Measurements from ENCODE around the gene SUGP2.

SUGP2 gene

DNA sequence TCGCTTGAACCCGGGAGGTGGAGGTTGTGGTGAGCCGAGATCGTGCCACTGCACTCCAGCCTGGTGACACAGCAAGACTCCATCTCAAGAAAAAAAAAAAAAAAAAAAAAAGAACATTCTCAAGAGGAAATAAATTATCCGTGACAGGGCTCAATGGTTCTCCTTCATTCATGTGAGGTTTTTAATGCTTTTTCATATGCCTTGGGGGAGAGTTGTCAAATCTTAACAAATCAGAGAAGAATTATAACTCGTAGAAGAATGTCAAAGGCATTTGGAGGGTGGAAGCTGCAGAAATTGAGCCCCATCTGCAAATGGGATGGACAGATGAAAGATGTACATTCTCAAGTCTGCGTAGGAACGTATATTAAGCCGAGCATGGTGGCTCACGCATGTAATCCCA, 57.4 kb downstream of the SUGP2 start:
- TF ChIP-seq EP300 (IDR thresholded peaks at IDR 0.05; ENCODE audit: borderline replicate concordance) (no peak), REST (IDR thresholded peaks at IDR 0.05; ENCODE audit: low read depth) (no peak), RAD21 (IDR thresholded peaks at IDR 0.05; ENCODE audit: low read depth) (no peak), CREB1 (IDR thresholded peaks at IDR 0.05; ENCODE audit: low read depth) (no peak), USF1 (IDR thresholded peaks at IDR 0.05) (no peak), EGR1 (IDR thresholded peaks at IDR 0.05) (no peak), MAX (IDR thresholded peaks at IDR 0.05) (no peak), ZBTB7A (IDR thresholded peaks at IDR 0.05; ENCODE audit: low read depth) (no peak)

DNA sequence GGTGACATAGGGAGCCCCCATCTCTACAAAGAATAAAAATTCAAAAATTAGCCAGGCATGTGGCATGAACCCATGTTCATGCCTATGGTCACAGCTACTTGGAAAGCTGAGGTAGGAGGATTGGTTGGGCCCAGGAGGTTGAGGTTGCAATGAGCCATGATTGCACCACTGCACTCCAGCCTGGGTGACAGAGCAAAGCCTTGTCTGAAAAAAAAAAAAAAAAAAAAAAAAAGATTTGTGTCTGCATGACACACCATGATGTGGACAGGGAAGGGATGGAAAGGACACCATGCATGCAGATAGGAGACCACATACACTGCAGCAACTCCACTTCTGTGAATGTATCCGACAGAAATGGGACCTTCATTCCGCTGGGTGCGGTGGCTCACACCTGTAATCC, 58.3 kb downstream of the SUGP2 start:
- TF ChIP-seq RAD21 (IDR thresholded peaks at IDR 0.05; ENCODE audit: low read depth) (no peak), MAX (IDR thresholded peaks at IDR 0.05) (no peak), REST (IDR thresholded peaks at IDR 0.05; ENCODE audit: low read depth) (no peak), TCF12 (IDR thresholded peaks at IDR 0.05; ENCODE audit: low read depth) (no peak), ZBTB7A (IDR thresholded peaks at IDR 0.05; ENCODE audit: low read depth) (no peak), CREB1 (IDR thresholded peaks at IDR 0.05; ENCODE audit: low read depth) (no peak), EGR1 (IDR thresholded peaks at IDR 0.05) (no peak), NFIC (IDR thresholded peaks at IDR 0.05) (no peak), CEBPB (IDR thresholded peaks at IDR 0.05) (no peak), EP300 (IDR thresholded peaks at IDR 0.05; ENCODE audit: borderline replicate concordance) (no peak), TEAD4 (IDR thresholded peaks at IDR 0.05) (no peak), USF1 (IDR thresholded peaks at IDR 0.05) (no peak), FOXM1 (IDR thresholded peaks at IDR 0.05; ENCODE audit: borderline replicate concordance, low read depth) (no peak), YY1 (IDR thresholded peaks at IDR 0.05; ENCODE audit: low read depth) (no peak)

- TF ChIP-seq NFIC (IDR thresholded peaks at IDR 0.05) (no peak), MAX (IDR thresholded peaks at IDR 0.05) (no peak), CEBPB (IDR thresholded peaks at IDR 0.05) (no peak), TCF12 (IDR thresholded peaks at IDR 0.05; ENCODE audit: low read depth) (no peak), TAF1 (IDR thresholded peaks at IDR 0.05; ENCODE audit: low read depth) (no peak), ZBTB7A (IDR thresholded peaks at IDR 0.05; ENCODE audit: low read depth) (no peak), FOXM1 (IDR thresholded peaks at IDR 0.05; ENCODE audit: borderline replicate concordance, low read depth) (no peak), CREB1 (IDR thresholded peaks at IDR 0.05; ENCODE audit: low read depth) (no peak), TEAD4 (IDR thresholded peaks at IDR 0.05) (no peak)
Observed at GRCh38 chr19:18972851-18973250, 60.5 kb downstream of the SUGP2 start.

DNA sequence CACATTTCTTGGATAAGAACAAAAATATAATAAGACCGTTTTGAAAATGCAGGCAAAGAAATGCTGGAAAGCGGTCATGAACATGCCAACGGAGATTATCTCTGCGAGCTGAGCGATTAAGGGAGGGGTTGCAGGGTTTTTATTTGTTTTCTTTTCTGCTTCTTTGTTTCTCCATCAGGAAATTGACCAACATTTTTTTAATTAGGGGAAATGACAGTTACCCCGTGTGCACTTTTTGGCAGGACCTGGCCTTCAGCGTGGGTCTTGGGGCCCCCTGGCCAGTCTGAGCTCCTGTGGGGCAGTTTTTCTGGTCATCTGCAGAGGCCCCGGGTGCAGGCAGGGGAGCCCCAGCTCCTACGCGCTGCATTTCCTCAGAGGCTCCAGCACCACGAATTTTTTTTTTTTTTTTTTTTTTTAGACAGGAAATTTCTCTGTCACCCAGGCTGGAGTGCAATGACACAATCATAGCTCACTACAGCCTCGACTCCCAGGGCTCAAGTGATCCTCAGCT, 61.0 kb downstream of the SUGP2 start:
- TF ChIP-seq CEBPB (IDR thresholded peaks at IDR 0.05) (no peak), ZBTB7A (IDR thresholded peaks at IDR 0.05; ENCODE audit: low read depth) (no peak), CREB1 (IDR thresholded peaks at IDR 0.05; ENCODE audit: low read depth) (no peak), EGR1 (IDR thresholded peaks at IDR 0.05) (no peak), NFIC (IDR thresholded peaks at IDR 0.05) (no peak), MAX (IDR thresholded peaks at IDR 0.05) (no peak), TAF1 (IDR thresholded peaks at IDR 0.05; ENCODE audit: low read depth) (no peak), EP300 (IDR thresholded peaks at IDR 0.05; ENCODE audit: borderline replicate concordance) (no peak), RAD21 (IDR thresholded peaks at IDR 0.05; ENCODE audit: low read depth) (no peak), TEAD4 (IDR thresholded peaks at IDR 0.05) (no peak), YY1 (IDR thresholded peaks at IDR 0.05; ENCODE audit: low read depth) (no peak), TCF12 (IDR thresholded peaks at IDR 0.05; ENCODE audit: low read depth) (no peak)

- no peak for TF ChIP-seq NFIC (IDR thresholded peaks at IDR 0.05)
- TF ChIP-seq TEAD4 (IDR thresholded peaks at IDR 0.05): no peak
- TF ChIP-seq EP300 (IDR thresholded peaks at IDR 0.05; ENCODE audit: borderline replicate concordance): no peak
- no peak for TF ChIP-seq EGR1 (IDR thresholded peaks at IDR 0.05)
- no peak for TF ChIP-seq ZBTB7A (IDR thresholded peaks at IDR 0.05; ENCODE audit: low read depth)
- no peak for TF ChIP-seq YY1 (IDR thresholded peaks at IDR 0.05; ENCODE audit: low read depth)
- TF ChIP-seq USF1 (IDR thresholded peaks at IDR 0.05): no peak
- TF ChIP-seq TCF12 (IDR thresholded peaks at IDR 0.05; ENCODE audit: low read depth): no peak
- TF ChIP-seq CREB1 (IDR thresholded peaks at IDR 0.05; ENCODE audit: low read depth): no peak
- no peak for TF ChIP-seq CEBPB (IDR thresholded peaks at IDR 0.05)
- TF ChIP-seq RAD21 (IDR thresholded peaks at IDR 0.05; ENCODE audit: low read depth): no peak
- no peak for TF ChIP-seq TAF1 (IDR thresholded peaks at IDR 0.05; ENCODE audit: low read depth)
- no peak for TF ChIP-seq FOXM1 (IDR thresholded peaks at IDR 0.05; ENCODE audit: borderline replicate concordance, low read depth)
- TF ChIP-seq MAX (IDR thresholded peaks at IDR 0.05): no peak
- TF ChIP-seq REST (IDR thresholded peaks at IDR 0.05; ENCODE audit: low read depth): no peak
Observed at GRCh38 chr19:18969931-18970659, 63.2 kb downstream of the SUGP2 start.

Measured in Ishikawa (cell line).